GM18909 (cell line): ENCODE measurements around the gene STARD6.
"Not testable (repeated sequence)": the region's sequence is repeated elsewhere in the genome, so short reads cannot be mapped to it uniquely, and the experiment has no call there.

Experiments used
- ATAC-seq: cut with Tn5 transposase; IDR thresholded peaks from one replicate; pipeline ENCODE4 v1.9.1; 2021; ENCODE audit warnings: mild to moderate bottlenecking; ENCODE audit not compliant: unreplicated experiment, poor library complexity

Gene STARD6, protein sequence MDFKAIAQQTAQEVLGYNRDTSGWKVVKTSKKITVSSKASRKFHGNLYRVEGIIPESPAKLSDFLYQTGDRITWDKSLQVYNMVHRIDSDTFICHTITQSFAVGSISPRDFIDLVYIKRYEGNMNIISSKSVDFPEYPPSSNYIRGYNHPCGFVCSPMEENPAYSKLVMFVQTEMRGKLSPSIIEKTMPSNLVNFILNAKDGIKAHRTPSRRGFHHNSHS

DNA sequence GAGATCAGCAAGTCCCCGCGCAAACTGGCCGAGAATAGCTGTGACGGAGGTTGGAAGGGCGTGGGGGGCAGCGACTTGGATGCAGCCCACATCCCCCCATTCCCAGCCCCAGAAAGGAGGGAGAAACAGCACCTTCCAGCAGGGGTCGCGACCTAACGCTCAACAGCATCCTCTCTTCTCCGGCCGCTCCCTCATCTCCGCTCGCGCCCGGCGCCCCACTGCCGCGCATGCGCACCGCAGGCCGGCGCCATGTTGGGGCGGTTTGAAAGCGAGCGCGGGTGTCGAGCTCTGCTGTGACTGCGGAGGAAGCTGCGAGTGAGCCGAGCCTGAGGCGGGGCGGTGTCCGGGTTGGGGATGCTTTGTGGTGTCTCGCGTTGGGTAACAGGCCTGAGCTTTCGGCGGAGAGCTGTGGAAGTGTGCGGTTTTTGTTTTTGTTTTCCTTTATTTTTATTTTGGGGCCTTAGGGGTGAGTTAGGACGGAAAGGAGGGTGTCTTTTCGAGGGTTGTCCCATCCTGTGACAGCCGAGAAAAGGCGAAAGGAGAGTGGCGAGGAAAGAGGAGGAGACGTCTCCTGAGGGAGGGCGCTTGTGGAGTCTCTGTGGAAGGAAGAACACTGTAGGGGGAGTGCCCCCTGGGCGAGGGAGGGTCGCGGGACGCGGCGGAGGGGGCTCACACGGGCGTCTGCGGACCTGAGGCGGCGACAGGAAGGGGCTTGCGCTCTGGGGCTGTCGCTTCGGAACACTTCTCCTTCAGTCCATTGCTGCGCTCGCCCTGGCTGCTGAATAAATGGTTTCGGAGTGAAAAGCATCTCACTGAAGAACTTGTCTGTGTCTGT, at the start of gene STARD6, which contains the start of gene C18orf54:
TSS of gene STARD6 (minus strand) at position 199 of the 835 bp plus-strand sequence. CDS start 3,285 bp downstream, outside the sequence.
TSS of gene C18orf54 (plus strand) at position 247 of the 835 bp plus-strand sequence. CDS start 2,667 bp downstream, outside the sequence.
- ATAC-seq, result peak; percentile 94

DNA sequence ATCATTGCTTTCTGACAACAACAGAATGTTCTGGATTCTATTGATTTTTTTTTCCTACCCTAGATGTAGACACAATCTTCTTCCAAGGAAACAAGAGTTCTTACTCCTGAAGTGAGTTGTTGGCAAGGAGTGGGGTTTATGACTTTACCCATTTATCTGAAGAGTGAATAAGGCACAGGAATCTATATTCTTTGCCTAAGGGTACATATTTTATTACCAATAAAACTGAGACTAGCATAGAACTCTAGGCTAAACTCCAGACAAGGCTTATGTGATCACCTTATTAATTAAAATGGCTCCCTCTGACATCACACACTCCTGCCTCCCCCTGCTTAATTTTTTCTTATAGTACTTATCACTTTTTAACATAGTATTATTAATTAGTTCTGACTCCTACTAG, 47.6 kb upstream of the STARD6 start:
- ATAC-seq, result no peak

DNA sequence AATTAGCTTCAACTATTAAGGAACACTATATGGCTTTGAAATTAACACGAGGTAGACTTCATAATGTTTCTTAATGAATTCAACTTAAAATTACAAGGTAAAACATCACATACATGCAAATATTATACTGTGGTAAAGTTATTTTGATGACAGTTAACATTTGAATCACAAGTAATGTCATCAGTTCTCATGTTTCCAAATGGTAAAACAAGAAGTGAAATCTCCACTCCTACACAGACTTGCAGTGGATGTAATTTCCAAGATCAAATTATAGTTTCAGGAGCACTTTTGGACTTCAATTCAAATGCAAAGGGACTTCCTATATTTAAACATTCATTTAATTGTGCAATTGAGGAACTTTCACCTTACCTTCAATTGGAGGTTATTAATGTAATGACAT, 39.1 kb upstream of the STARD6 start:
- ATAC-seq, result no peak

DNA sequence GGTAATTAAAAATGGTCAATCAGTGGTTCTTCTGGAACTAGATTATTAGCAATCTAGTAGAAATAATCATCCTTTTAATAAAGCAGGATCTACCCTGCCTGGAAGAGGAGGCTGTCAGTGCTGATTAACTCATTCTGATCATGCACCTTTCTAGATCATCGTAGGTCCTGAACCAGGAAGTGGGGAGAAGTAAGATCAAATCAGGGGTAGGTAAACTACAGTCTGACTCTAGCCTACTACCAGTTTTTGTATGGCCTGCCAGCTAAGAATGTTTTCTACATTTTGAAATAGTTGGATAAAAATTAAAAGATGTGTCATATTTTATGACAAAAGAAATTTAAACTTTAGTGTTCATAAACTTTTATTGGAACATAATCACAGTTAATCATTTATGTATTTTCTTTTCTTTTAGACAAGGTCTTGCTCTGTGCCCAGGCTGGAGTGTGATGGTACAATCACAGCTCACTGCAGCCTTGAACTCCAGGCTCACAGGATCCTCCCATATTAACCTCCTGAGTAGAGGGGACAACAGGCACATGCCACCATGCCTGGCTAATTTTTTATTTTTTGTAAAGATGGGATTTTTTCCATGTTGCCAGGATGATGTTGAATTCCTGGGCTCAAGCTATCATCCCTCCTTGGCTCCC, 36.1 kb upstream of the STARD6 start:
- ATAC-seq, result no peak

DNA sequence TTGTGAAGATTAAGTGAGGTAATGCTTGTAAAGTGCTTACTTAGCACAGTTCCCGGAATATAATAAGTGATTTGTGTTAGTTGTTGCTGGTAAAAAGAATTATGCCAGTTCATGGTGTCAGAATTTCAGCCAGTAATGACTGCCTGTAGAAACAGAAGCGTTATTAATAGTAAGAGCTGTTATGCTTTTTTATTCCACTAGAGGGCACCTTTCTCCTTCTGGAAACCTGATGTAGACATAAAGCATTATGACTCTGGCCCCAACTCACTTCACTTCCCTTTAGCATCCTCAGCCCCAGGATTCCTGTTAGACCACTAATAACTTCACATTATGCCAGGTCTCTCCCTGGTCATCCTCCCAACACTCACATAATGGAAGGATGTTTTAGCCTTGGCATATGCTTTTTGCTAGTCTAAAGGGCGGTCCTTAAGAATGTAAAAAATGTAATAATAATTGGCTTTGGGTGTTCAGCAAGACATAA, 34.9 kb upstream of the STARD6 start:
- peak; percentile 65 for ATAC-seq

DNA sequence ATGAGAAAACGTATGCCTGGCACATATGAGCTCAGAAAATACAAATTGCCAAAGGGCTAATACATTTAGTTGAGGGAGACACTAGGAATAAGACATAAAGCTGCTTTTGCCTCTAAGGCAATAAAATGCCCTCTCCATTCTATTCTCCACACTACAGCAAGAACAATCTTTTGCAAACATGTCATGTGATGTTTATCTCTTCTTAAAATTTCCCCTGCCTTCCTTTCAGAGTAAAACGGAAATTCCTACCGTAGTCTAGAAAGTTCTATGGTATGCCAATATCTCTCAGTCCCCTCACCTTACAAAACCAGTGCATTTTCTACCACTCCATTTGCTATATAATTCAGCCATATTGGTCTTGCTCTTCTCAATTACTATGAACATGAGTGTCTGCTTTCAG, 33.2 kb upstream of the STARD6 start:
- no peak for ATAC-seq

DNA sequence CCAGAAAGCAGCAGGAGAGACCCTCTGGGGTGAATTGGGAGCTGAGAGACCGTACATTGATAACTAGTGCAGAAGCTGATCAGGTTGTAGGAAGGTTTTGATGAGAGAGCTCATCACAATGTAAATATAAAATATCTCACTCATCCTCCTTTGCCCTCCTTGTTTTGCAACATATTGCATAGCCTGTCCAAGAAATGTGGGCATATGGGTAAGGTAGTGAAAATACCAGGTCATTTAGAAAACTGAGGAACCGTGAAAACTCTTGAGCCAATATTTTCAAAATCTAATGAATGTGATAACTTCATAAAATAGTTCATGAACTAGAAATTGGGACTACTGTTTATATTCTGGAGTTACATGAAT, 31.5 kb upstream of the STARD6 start:
- ATAC-seq, result peak; percentile 6

DNA sequence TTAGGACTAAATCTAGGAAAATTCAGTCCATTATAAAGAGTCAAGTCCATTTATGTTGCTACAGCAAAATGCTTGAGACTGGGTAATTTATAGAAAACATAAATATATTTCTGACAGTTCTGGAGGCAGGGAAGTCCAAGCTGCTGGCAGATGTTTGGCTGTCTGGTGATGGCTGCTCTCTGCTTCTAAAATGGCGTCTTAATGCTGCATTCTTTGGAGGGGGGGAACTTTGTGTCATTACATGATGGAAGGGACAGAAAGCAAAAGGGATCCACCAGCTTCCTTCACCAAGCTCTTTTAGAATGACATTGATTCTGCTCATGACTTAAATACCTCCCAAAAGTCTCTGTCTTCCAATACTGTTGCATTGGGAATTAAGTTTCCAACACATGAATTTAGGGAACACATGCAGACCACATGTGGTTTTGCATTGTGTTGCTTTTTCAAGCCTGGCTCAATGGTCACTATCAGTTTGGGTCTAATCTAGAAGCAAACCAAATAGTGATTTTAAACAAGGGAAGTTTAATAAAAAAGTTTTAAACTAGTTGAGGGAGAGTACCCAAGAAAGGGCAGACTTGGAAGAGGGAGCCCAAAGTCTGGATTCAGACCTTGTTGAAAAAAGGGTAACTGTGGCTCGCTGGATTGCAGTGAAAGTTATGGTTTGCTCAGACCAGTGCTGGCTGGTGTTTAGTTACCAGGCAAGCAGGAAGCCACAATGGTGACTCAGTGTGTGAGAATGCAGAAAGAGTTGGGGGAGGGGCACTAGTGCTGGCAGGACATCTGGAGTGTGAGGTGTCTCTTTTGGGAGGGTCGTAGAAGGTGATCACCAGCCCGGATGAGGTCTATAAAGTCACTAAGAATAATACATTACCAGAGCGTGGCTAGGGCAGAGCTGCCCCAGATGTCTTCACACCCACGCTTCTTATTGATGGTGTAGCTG, 30.8 kb upstream of the STARD6 start:
- ATAC-seq, result peak; percentile 95

DNA sequence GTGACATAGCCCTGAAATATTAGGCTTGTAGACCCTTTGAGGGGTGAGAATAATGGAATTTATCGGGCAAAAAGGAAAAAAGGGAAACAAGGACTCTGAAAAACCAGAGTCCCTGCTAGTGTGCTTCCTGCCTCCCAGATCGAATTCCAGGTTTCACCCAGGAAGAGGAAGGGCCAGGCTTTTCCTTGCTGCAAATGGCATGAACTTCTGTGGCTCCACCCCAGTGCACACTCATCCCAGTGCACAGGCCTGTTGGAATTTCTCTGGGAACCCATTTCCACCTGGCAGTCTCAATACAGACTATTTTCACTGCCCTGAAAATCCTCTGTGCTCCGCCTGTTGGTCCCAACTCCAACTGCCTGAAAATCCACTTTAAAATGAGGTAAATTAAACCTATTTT, 30.0 kb upstream of the STARD6 start:
- no peak for ATAC-seq

DNA sequence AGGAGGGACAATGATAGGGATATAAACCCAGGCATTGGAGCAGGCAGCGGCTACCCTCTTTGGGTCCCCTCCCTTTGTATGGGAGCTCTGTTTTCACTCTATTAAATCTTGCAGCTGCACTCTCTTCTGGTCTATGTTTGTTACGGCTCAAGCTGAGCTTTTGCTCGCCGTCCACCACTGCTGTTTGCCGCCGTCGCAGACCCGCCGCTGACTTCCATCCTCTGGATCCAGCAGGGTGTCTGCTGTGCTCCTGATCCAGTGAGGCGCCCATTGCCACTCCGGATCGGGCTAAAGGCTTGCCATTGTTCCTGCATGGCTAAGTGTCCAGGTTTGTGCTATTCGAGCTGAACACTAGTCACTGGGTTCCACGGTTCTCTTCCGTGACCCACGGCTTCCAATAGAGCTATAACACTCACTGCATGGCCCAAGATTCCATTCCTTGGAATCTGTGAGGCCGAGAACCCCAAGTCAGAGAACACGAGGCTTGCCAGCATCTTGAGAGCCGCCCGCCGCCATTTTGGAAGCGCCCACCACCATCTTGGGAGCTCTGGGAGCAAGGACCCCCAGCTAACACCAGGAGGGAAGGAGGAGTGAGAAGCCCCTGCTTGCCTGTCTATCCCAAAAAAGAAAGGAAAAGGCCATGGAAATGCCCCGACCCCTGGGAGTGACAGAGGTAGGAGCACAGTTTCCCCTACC, 29.3 kb upstream of the STARD6 start:
- ATAC-seq, result not testable (repeated sequence)

DNA sequence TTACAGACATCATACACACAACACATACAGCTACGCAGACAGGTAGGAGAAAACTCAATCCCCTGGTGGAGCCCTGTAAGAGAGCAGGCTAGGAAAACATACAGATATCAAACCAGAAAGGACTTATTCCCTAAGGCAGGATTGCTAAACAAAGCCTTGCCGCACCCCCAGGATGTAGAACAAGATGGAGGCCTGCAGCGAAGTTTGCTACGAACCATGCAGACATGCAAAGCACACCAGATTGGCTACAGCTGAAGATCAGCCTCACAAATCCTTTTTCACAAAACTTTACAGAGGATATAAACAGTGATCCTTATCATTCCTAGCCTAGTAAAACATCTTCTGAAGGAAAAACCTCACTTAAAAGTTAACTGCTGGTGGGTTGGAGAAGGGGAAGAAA, 28.4 kb upstream of the STARD6 start:
- no peak for ATAC-seq

DNA sequence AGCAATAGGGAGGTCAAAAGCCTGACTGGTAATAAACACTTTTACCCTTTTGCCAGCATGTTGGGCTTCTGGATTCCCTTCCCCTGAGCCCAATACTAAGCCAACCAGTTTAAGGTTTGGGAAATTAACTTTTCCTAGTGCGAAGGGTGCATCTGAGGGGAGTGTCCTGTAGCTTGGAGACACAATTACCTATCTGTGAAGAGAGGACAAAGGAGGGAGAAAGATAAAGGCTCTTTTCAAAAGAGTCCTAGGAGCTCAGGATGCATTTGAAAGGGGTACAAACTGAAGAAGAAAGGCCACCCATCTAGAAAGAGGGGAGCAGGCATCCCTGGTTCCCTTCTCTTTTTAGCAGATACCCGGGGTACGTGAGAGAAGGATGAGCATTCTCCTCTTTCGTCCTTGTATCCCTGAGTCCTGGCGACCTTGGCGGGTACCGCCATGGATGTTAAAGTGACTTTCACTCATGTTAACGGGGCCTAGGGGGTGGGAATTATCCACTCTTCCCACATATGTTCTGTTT, 25.1 kb upstream of the STARD6 start:
- ATAC-seq, result no peak

DNA sequence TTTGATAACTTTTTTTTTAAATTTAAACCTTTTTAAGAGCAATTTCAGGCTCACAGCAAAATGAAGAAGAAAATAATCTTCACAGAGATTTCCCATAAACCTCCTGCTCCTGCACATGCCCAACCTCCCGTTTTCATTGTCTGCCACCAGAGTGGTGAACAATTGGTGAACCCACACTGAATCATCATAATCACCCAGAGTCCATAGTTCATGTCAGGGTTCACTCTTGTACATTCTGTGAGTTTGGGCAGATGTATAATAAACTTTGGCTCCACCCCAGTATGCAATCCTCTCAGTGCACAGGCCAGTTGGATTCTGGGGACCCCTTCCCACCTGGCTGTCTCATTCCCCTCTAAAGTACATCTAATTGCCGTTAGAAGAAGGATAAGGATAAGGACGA, 24.4 kb upstream of the STARD6 start:
- no peak for ATAC-seq

DNA sequence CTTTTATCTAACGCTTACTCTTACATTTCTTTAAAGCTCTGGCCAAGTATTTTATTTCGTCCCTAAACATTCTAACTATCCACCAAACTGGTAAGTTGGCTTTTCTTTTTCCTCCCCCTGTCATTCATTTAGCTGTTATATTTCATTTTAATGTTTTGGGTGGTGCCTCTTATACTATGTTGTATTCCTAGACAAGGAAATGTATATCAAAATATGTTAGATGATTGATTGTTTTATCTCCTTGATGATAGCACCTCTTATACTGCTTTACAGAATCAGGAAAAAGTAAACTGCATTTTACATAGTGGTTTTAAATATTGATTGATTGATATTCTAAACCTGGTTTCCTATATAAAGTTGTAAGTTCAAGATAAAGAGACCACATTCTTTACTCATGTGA, 24.0 kb upstream of the STARD6 start:
- no peak for ATAC-seq

DNA sequence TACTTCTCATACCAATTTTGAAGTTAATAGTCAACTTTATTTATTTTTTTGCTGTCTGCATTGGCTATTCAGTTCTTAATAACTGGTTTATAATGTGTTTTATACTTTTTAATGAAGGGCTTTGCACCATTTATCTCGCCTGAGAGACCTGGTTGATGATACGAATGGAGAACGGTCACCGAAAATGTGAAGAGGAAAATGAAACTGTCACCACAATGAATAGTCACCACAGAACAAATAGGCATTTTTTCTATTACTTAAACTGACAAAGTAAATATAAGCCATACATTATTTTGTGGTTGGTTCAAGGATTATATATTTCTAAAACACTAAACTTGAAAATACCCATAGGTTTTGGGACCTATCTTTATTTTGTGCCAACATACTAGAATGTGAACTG, 20.4 kb upstream of the STARD6 start:
- peak; percentile 81 for ATAC-seq

DNA sequence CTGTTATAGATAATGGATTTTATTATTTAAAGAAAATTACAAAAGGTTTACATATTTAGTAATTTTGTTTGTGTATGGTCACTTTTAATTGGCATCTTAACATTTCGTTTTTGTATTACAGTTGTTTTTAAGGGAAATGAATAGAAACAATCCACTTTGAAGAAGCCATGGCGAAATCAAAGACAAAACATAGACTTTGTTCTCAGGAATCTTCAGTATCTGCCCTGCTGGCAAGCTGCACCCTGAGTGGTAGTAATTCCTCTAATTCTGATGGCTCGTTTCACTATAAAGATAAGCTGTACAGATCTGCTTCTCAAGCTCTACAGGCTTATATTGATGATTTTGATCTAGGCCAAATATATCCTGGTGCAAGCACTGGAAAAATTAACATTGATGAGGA, 2.7 kb upstream of the STARD6 start:
- no peak for ATAC-seq

DNA sequence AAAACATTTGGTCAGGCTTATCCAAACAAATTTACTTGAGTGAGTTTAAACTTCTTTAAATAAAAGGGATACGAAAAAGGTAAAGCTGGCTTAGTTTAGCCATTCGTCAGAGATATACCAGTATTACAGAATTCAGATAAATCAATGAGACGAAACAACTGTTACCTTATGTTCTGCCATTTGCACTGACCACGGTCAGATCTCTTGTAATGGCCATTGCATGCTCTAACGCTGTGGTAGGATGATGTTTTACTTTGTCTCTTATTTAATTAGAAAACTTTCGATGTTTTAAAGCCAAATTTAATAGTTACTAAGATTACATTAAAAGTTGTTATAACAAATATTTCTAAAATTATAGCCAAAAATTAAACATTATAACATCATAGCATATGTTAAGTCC, 1.6 kb upstream of the STARD6 start:
- ATAC-seq, result no peak

DNA sequence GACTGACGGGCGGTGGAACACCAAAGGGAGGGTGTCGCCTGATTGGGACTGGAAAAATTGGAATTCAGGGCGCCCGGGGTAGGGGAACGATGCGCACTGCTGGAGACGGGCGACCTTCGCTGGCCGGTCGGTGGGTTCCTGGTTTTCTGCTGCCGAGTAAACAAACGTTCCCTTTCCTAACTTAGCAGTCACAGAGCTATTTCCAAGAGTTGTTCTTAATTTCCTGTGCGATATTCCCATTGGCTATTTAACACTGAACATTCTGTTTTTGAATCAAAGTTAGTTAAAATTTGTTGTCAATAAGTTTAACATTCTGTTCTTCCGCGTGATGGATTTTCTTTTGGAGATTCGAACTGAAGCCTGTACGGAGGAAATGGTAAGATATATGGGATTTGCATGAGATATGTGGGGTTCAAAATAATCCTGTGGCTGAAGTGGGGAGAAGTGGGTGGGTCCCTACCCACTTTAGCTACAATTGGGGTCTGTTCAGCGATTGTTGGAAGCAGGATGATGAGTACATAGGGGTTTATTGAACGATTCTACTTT, 910 bp upstream of the STARD6 start:
- peak; percentile 18 for ATAC-seq

DNA sequence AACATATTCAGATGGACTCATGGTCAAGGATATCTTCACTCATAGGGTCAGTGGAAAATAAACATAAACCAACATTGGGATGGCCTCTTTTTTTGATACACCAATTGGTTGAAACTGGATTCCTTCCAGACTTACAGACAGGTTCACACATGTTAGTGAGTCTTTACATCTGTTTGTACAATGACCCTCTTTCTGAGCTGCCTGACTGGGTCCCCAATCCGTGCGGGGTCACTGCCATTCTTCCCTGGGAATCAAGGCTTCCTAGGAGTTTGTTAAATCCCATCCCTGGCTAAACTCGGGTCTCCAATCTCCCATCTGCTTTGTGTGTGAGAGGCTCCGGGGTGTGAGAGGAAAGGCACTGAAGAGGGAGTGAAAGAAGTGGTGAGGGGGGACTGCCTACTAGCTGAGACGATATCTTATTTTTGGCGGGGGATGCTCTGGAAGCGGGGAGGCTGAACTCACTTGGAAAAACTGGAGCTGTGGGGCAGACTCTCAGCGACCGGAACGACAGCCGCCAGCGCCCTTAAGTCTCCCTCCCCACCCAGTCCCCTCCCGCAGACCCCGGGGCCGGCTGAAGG, 487 bp downstream of the STARD6 start:
- ATAC-seq, result peak; percentile 49
